Skeletal muscle satellite cell (primary cell): ENCODE results near the gene GPRC6A. TPM values are rescaled to one million over a fixed set of nuclear protein-coding genes. Genes with fewer than 3 reads are reported as not detected.

Experiments used
- H3K27me3 ChIP-seq: 2 replicates; pipeline ENCODE4 v1.7.0; 2013; ENCODE audit warnings: low read length; ENCODE audit not compliant: control insufficient read depth, insufficient read depth
- H3K36me3 ChIP-seq: 2 replicates; pipeline ENCODE4 v1.7.0; 2013; ENCODE audit warnings: mild to moderate bottlenecking, control low read depth, low read length; ENCODE audit not compliant: insufficient read depth
- H3K4me1 ChIP-seq: 2 replicates; pipeline ENCODE4 v1.7.0; 2013; ENCODE audit warnings: low read length; ENCODE audit not compliant: control insufficient read depth, insufficient read depth
- H3K4me2 ChIP-seq: 2 replicates; pipeline ENCODE4 v1.7.0; 2013; ENCODE audit warnings: mild to moderate bottlenecking, low read length
- H3K4me3 ChIP-seq: 2 replicates; pipeline ENCODE4 v1.7.0; 2013; ENCODE audit warnings: low read length
- H3K9ac ChIP-seq: 2 replicates; pipeline ENCODE4 v1.7.0; 2013; ENCODE audit warnings: mild to moderate bottlenecking, low read depth, low read length, moderate library complexity
- H3K9me3 ChIP-seq: replicated peaks from 2 replicates; pipeline ENCODE4 v1.7.0; 2013; ENCODE audit warnings: mild to moderate bottlenecking, control low read depth, low read length
- total RNA-seq: library from RNA; depleted of rRNA; stranded (reverse); fragments of >200 nt; gene quantifications from 2 replicates; pipeline ENCODE4 v1.2.3, GENCODE V29; 2012; rRNA removed

The GPRC6A gene
- total RNA-seq: not detected in 2 replicates

GRCh38 chr6:116828983-116829382, at the start of gene GPRC6A:
Gene GPRC6A, minus strand, starts transcription at chr6:116829083. Its CDS starts 70 bp downstream, at chr6:116829013.
- H3K4me1 ChIP-seq: no peaks in the 10 kb centered on the region
- H3K9ac ChIP-seq: no peak within 1 kb of the TSS
- no peaks in the 10 kb centered on the region for H3K36me3 ChIP-seq
- H3K27me3 ChIP-seq: no peaks in the 10 kb centered on the region
- H3K4me2 ChIP-seq: no peak within 1 kb of the TSS
- no peak within 1 kb of the TSS for H3K4me3 ChIP-seq
- H3K9me3 ChIP-seq: no peaks in the 10 kb centered on the region

GRCh38 chr6:116877743-116878142, 48.9 kb upstream of the GPRC6A start:
- H3K4me1 ChIP-seq: peaks cover 4% of the 10 kb centered on the region
- no peak overlapping the region for H3K4me2 ChIP-seq
- no peak overlapping the region for H3K9ac ChIP-seq
- no peaks in the 10 kb centered on the region for H3K9me3 ChIP-seq
- no peaks in the 10 kb centered on the region for H3K36me3 ChIP-seq
- H3K27me3 ChIP-seq: peaks cover 42% of the 10 kb centered on the region
- no peak overlapping the region for H3K4me3 ChIP-seq

GRCh38 chr6:116876635-116877611, 48.0 kb upstream of the GPRC6A start, which contains the start of gene RFX6:
Gene RFX6, plus strand, starts transcription at chr6:116877242. Its CDS starts 34 bp downstream, at chr6:116877276.
- Histone ChIP-seq H3K4me1 (peaks cover 4% of the 10 kb centered on the region), H3K4me2 (peak within 1 kb of the TSS; percentile 79), H3K9me3 (no peaks in the 10 kb centered on the region), H3K4me3 (peak within 1 kb of the TSS; percentile 48), H3K9ac (no peak within 1 kb of the TSS), H3K36me3 (no peaks in the 10 kb centered on the region), H3K27me3 (peaks cover 42% of the 10 kb centered on the region)

GRCh38 chr6:116876107-116876506, 47.2 kb upstream of the GPRC6A start:
- Histone ChIP-seq H3K9me3 (no peaks in the 10 kb centered on the region), H3K27me3 (peaks cover 42% of the 10 kb centered on the region), H3K4me1 (peaks cover 4% of the 10 kb centered on the region), H3K4me3 (peak overlapping the region; percentile 48), H3K4me2 (peak overlapping the region; percentile 79), H3K36me3 (no peaks in the 10 kb centered on the region), H3K9ac (no peak overlapping the region)

GRCh38 chr6:116872771-116873170, 43.9 kb upstream of the GPRC6A start:
- no peaks in the 10 kb centered on the region for H3K36me3 ChIP-seq
- H3K27me3 ChIP-seq: peaks cover 37% of the 10 kb centered on the region
- H3K4me2 ChIP-seq: no peak overlapping the region
- H3K9me3 ChIP-seq: no peaks in the 10 kb centered on the region
- no peak overlapping the region for H3K4me3 ChIP-seq
- no peak overlapping the region for H3K9ac ChIP-seq
- peaks cover 4% of the 10 kb centered on the region for H3K4me1 ChIP-seq

GRCh38 chr6:116866281-116866871, 37.5 kb upstream of the GPRC6A start:
- no peaks in the 10 kb centered on the region for H3K36me3 ChIP-seq
- H3K4me1 ChIP-seq: no peaks in the 10 kb centered on the region
- H3K4me2 ChIP-seq: no peak overlapping the region
- no peaks in the 10 kb centered on the region for H3K27me3 ChIP-seq
- H3K4me3 ChIP-seq: no peak overlapping the region
- H3K9me3 ChIP-seq: no peaks in the 10 kb centered on the region
- H3K9ac ChIP-seq: no peak overlapping the region

GRCh38 chr6:116859264-116859663, 30.4 kb upstream of the GPRC6A start:
- Histone ChIP-seq H3K9me3 (peaks cover 5% of the 10 kb centered on the region), H3K4me2 (no peak overlapping the region), H3K9ac (no peak overlapping the region), H3K27me3 (no peaks in the 10 kb centered on the region), H3K36me3 (no peaks in the 10 kb centered on the region), H3K4me3 (no peak overlapping the region), H3K4me1 (no peaks in the 10 kb centered on the region)

GRCh38 chr6:116858060-116858459, 29.2 kb upstream of the GPRC6A start:
- H3K4me2 ChIP-seq: no peak overlapping the region
- H3K4me1 ChIP-seq: no peaks in the 10 kb centered on the region
- no peaks in the 10 kb centered on the region for H3K36me3 ChIP-seq
- H3K9me3 ChIP-seq: peaks cover 5% of the 10 kb centered on the region
- no peaks in the 10 kb centered on the region for H3K27me3 ChIP-seq
- H3K9ac ChIP-seq: no peak overlapping the region
- no peak overlapping the region for H3K4me3 ChIP-seq

- H3K27me3 ChIP-seq: no peaks in the 10 kb centered on the region
- H3K9me3 ChIP-seq: no peaks in the 10 kb centered on the region
- H3K9ac ChIP-seq: no peak overlapping the region
- no peaks in the 10 kb centered on the region for H3K36me3 ChIP-seq
- H3K4me2 ChIP-seq: no peak overlapping the region
- no peak overlapping the region for H3K4me3 ChIP-seq
- no peaks in the 10 kb centered on the region for H3K4me1 ChIP-seq
Observed at GRCh38 chr6:116847227-116847626, 18.3 kb upstream of the GPRC6A start.

- Histone ChIP-seq H3K4me3 (no peak overlapping the region), H3K4me1 (peaks cover 10% of the 10 kb centered on the region), H3K9me3 (no peaks in the 10 kb centered on the region), H3K36me3 (no peaks in the 10 kb centered on the region), H3K9ac (no peak overlapping the region), H3K27me3 (no peaks in the 10 kb centered on the region), H3K4me2 (no peak overlapping the region)
Observed at GRCh38 chr6:116842459-116842858, 13.6 kb upstream of the GPRC6A start.

- Histone ChIP-seq H3K4me2 (no peak overlapping the region), H3K27me3 (no peaks in the 10 kb centered on the region), H3K4me3 (no peak overlapping the region), H3K36me3 (no peaks in the 10 kb centered on the region), H3K4me1 (peaks cover 10% of the 10 kb centered on the region), H3K9me3 (no peaks in the 10 kb centered on the region), H3K9ac (no peak overlapping the region)
Observed at GRCh38 chr6:116840091-116840490, 11.2 kb upstream of the GPRC6A start.
